Endothelial cell of umbilical vein (primary cell): ENCODE data around the gene LRRC8B.

Experiments used
- CTCF ChIP-seq, 2 donors: IDR thresholded peaks; 1 replicate in 1 of 2; 2 replicates in 1 of 2; pipeline ENCODE4 v1.5.1; 2011; ENCODE audit warnings: low read length in 2 of 2, mild to moderate bottlenecking in 2 of 2, moderate library complexity in 2 of 2, control low read depth in 1 of 2, inconsistent platforms in 1 of 2, low read depth in 1 of 2; ENCODE audit not compliant: insufficient read depth in 1 of 2; ENCODE audit errors: extremely low read depth in 1 of 2
- EZH2 ChIP-seq: IDR thresholded peaks from 2 replicates; pipeline ENCODE4 v1.6.1; 2012; ENCODE audit warnings: borderline replicate concordance, low read depth, mild to moderate bottlenecking, moderate library complexity, low read length, inconsistent platforms; ENCODE audit not compliant: severe bottlenecking
- JUN ChIP-seq: IDR thresholded peaks from 2 replicates; pipeline ENCODE4 v1.6.1; 2011; ENCODE audit warnings: borderline replicate concordance, low read depth; ENCODE audit not compliant: insufficient read length, insufficient read depth
- MAX ChIP-seq: IDR thresholded peaks from 2 replicates; pipeline ENCODE4 v1.6.1; 2011; ENCODE audit not compliant: insufficient read depth, insufficient read length
- POLR2A ChIP-seq: IDR thresholded peaks from 2 replicates; pipeline ENCODE4 v1.6.1; 2012; ENCODE audit warnings: low read depth, mild to moderate bottlenecking, control low read depth, low read length
- POLR2AphosphoS5 ChIP-seq: IDR thresholded peaks from 2 replicates; pipeline ENCODE4 v1.6.1; 2012; ENCODE audit warnings: low read depth, mild to moderate bottlenecking, control low read depth, low read length, moderate library complexity; ENCODE audit not compliant: insufficient read depth

GRCh38 chr1:89532866-89533265 is 8.2 kb downstream of the LRRC8B start:
- TF ChIP-seq CTCF (IDR thresholded peaks at IDR 0.05; ENCODE audit: extremely low read depth in 1 of 2, insufficient read depth in 1 of 2, low read depth in 1 of 2, low read length in 2 of 2), result no peak
- TF ChIP-seq JUN, result no peak
- TF ChIP-seq EZH2, result no peak
- TF ChIP-seq POLR2AphosphoS5, result no peak
- TF ChIP-seq POLR2A, result no peak
- no peak for TF ChIP-seq MAX
